Lower lobe of right lung (tissue), 2 donors: ENCODE results near the gene RNF34. TPM values are rescaled to one million over a fixed set of nuclear protein-coding genes. Genes with fewer than 3 reads are reported as not detected.

ENCODE experiments used
- ATAC-seq, 2 donors: fragments of 200-7000 bp; cut with Tn5 transposase; one replicate each; pipeline ENCODE4 v1.9.1; 2020 to 2022; ENCODE audit warnings: mild to moderate bottlenecking in 2 of 2, moderate library complexity in 2 of 2
- DNase-seq: peaks from one replicate; pipeline ENCODE4 v3.0.0-alpha.2; 2020
- H3K27ac ChIP-seq: fragments of 200-600 bp; one replicate; pipeline ENCODE4 v1.8.0; 2022
- H3K27me3 ChIP-seq: fragments of 200-600 bp; one replicate; pipeline ENCODE4 v1.8.0; 2022; ENCODE audit warnings: low read depth
- H3K36me3 ChIP-seq: fragments of 200-600 bp; one replicate; pipeline ENCODE4 v1.8.0; 2022; ENCODE audit warnings: mild to moderate bottlenecking
- H3K4me1 ChIP-seq: fragments of 200-600 bp; one replicate; pipeline ENCODE4 v1.8.0; 2022
- H3K4me3 ChIP-seq: fragments of 200-600 bp; one replicate; pipeline ENCODE4 v1.8.0; 2022; ENCODE audit warnings: mild to moderate bottlenecking
- H3K9me3 ChIP-seq: fragments of 200-600 bp; one replicate; pipeline ENCODE4 v1.8.0; 2022
- intact Hi-C: fragments of 100-400 bp; cut with DNase I; formaldehyde crosslinking; loops from one replicate; pipeline ENCODE4 v1.11.0; 2022
- long read RNA-seq: library from polyadenylated mRNA; unstranded; transcript quantifications from one replicate; pipeline ENCODE4 v2.0.0, GENCODE V29; 2021
- total RNA-seq: library from RNA; stranded (reverse); fragmentation: NEBNext Ultra II Directional; extraction: Animal tissue kit (Norgen Biotek cat#: 25700); gene quantifications from one replicate; pipeline ENCODE4 v1.2.1, GENCODE V29; 2021
- TF ChIP-seq, protein P1 (sequence below): fragments of 200-600 bp; IDR thresholded peaks from one replicate; pipeline ENCODE4 v1.8.0; 2022; ENCODE audit warnings: antibody characterized with exemption, mild to moderate bottlenecking
- donor health status: DM: no; HTN: yes; CAD: no; lungs with severe emphysema.

Gene RNF34
- 23.0 TPM for total RNA-seq
- long read RNA-seq, transcript RNF34-201 (6 exons, 2,066 nt), result major isoform, 20 of 40 reads
- long read RNA-seq, partial matches to known transcripts, result 1 of 40 reads
- long read RNA-seq, other reads (novel, unspliced or antisense), result 17 of 40 reads

DNA sequence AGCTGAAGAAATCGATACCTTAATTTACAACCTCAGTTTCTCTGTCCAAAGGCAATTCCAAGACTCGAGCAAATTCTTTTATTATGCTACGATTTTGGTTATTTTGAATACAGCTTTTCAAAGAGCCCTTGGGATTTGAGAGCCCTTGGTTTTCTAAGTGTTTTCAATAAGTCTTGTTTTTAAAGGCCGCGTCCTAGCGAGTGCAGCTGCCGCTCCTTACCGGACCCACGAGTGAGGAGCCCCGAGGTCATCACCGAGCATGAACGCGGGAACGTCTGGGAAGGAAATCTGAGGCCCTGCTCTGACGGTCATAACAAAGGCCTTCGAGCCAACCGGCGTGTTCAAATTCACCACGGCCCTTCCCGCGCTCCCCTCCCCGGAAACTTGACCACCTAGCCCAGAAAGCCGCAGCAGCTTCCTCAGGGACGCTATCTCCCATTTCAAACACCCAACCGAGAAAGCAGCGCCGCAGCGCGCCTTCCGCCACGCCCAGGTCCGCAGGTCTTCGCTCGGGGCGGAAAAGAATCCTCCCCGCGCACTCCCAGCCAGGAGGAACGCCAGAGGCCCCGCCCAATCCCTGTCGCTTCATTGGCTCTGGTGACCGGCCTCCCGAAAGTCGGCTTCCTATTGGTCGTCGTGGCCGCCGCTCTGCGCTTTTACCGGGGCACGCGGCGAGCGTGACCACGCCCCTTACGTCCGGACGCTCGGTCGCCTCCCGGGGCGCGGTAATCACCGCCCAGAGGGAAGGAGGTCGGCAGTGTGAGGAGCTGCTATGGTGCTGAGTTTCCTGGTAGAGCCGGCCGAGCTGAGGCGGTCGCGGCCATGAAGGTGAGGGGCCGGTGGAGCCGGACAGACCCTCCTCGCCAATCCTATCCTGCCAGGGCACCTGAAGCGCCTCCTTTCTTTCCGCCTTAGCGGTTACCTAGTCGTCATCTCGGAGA, at the start of gene RNF34:
Gene RNF34 (plus strand): TSS at position 728 of the 941 bp plus-strand sequence. CDS start 95 bp downstream, at position 823.
- DNase-seq (peak; percentile 100), ATAC-seq (peak; percentile 99)
- TF ChIP-seq, protein P1, sequence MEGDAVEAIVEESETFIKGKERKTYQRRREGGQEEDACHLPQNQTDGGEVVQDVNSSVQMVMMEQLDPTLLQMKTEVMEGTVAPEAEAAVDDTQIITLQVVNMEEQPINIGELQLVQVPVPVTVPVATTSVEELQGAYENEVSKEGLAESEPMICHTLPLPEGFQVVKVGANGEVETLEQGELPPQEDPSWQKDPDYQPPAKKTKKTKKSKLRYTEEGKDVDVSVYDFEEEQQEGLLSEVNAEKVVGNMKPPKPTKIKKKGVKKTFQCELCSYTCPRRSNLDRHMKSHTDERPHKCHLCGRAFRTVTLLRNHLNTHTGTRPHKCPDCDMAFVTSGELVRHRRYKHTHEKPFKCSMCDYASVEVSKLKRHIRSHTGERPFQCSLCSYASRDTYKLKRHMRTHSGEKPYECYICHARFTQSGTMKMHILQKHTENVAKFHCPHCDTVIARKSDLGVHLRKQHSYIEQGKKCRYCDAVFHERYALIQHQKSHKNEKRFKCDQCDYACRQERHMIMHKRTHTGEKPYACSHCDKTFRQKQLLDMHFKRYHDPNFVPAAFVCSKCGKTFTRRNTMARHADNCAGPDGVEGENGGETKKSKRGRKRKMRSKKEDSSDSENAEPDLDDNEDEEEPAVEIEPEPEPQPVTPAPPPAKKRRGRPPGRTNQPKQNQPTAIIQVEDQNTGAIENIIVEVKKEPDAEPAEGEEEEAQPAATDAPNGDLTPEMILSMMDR, result peak; percentile 12
- Histone ChIP-seq H3K27me3 (no peaks in the 10 kb centered on the region), H3K4me1 (peaks cover 27% of the 10 kb centered on the region), H3K27ac (peak within 1 kb of the TSS; percentile 90), H3K36me3 (peaks cover 10% of the 10 kb centered on the region), H3K9me3 (no peaks in the 10 kb centered on the region), H3K4me3 (peak within 1 kb of the TSS; percentile 84)
- intact Hi-C loops, result no loop called here

- DNase-seq, result peak; percentile 95
- peaks cover 30% of the 10 kb centered on the region for H3K4me1 ChIP-seq
- ATAC-seq, result peak; percentile 100
- H3K36me3 ChIP-seq, result peaks cover 7% of the 10 kb centered on the region
- H3K27me3 ChIP-seq, result no peaks in the 10 kb centered on the region
- peak within 1 kb of the TSS; percentile 97 for H3K4me3 ChIP-seq
- H3K27ac ChIP-seq, result peak within 1 kb of the TSS; percentile 95
- TF ChIP-seq, protein P1, result no peak
- H3K9me3 ChIP-seq, result no peaks in the 10 kb centered on the region
- intact Hi-C loops, result no loop called here
Measured at GRCh38 chr12:121351820-121352681, 47.9 kb upstream of the RNF34 start, which contains the start of gene ANAPC5. TSS of gene ANAPC5 (minus strand) at chr12:121352411. CDS start at chr12:121352340, 71 bp downstream.

- Histone ChIP-seq H3K4me1 (peaks cover 30% of the 10 kb centered on the region), H3K4me3 (peak overlapping the region; percentile 97), H3K27ac (peak overlapping the region; percentile 95), H3K9me3 (no peaks in the 10 kb centered on the region), H3K36me3 (peaks cover 1% of the 10 kb centered on the region), H3K27me3 (no peaks in the 10 kb centered on the region)
- DNase-seq, result no peak
- intact Hi-C loops, result no loop called here
- TF ChIP-seq, protein P1, result no peak
- ATAC-seq, result peak; percentile 65 to 72
Measured at GRCh38 chr12:121352682-121353018, 47.3 kb upstream of the RNF34 start.

- Histone ChIP-seq H3K9me3 (no peaks in the 10 kb centered on the region), H3K27me3 (no peaks in the 10 kb centered on the region), H3K4me1 (peaks cover 14% of the 10 kb centered on the region), H3K36me3 (no peaks in the 10 kb centered on the region), H3K4me3 (no peak overlapping the region), H3K27ac (no peak overlapping the region)
- TF ChIP-seq, protein P1, result no peak
- intact Hi-C loops, result no loop called here
- ATAC-seq, result no peak
- no peak for DNase-seq
Measured at GRCh38 chr12:121355818-121356217, 44.1 kb upstream of the RNF34 start.

GRCh38 chr12:121356657-121357056, 43.3 kb upstream of the RNF34 start:
- intact Hi-C loops, result no loop called here
- no peaks in the 10 kb centered on the region for H3K27me3 ChIP-seq
- H3K36me3 ChIP-seq, result no peaks in the 10 kb centered on the region
- H3K27ac ChIP-seq, result no peak overlapping the region
- peaks cover 6% of the 10 kb centered on the region for H3K4me1 ChIP-seq
- H3K9me3 ChIP-seq, result no peaks in the 10 kb centered on the region
- TF ChIP-seq, protein P1, result no peak
- H3K4me3 ChIP-seq, result no peak overlapping the region
- ATAC-seq (no peak), DNase-seq (no peak)
